IPS-11a (cell line): ENCODE results near the gene DOCK3.
A peak's percentile ranks its signal among the peaks of the same experiment; 100 is the strongest.

ENCODE experiments used
- H3K4me3 ChIP-seq: one replicate; pipeline ENCODE4 v1.5.1; 2013; ENCODE audit warnings: low read depth, low read length, control low read depth

The DOCK3 gene, protein sequence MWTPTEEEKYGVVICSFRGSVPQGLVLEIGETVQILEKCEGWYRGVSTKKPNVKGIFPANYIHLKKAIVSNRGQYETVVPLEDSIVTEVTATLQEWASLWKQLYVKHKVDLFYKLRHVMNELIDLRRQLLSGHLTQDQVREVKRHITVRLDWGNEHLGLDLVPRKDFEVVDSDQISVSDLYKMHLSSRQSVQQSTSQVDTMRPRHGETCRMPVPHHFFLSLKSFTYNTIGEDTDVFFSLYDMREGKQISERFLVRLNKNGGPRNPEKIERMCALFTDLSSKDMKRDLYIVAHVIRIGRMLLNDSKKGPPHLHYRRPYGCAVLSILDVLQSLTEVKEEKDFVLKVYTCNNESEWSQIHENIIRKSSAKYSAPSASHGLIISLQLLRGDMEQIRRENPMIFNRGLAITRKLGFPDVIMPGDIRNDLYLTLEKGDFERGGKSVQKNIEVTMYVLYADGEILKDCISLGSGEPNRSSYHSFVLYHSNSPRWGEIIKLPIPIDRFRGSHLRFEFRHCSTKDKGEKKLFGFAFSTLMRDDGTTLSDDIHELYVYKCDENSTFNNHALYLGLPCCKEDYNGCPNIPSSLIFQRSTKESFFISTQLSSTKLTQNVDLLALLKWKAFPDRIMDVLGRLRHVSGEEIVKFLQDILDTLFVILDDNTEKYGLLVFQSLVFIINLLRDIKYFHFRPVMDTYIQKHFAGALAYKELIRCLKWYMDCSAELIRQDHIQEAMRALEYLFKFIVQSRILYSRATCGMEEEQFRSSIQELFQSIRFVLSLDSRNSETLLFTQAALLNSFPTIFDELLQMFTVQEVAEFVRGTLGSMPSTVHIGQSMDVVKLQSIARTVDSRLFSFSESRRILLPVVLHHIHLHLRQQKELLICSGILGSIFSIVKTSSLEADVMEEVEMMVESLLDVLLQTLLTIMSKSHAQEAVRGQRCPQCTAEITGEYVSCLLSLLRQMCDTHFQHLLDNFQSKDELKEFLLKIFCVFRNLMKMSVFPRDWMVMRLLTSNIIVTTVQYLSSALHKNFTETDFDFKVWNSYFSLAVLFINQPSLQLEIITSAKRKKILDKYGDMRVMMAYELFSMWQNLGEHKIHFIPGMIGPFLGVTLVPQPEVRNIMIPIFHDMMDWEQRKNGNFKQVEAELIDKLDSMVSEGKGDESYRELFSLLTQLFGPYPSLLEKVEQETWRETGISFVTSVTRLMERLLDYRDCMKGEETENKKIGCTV (N-terminal part only)

DNA sequence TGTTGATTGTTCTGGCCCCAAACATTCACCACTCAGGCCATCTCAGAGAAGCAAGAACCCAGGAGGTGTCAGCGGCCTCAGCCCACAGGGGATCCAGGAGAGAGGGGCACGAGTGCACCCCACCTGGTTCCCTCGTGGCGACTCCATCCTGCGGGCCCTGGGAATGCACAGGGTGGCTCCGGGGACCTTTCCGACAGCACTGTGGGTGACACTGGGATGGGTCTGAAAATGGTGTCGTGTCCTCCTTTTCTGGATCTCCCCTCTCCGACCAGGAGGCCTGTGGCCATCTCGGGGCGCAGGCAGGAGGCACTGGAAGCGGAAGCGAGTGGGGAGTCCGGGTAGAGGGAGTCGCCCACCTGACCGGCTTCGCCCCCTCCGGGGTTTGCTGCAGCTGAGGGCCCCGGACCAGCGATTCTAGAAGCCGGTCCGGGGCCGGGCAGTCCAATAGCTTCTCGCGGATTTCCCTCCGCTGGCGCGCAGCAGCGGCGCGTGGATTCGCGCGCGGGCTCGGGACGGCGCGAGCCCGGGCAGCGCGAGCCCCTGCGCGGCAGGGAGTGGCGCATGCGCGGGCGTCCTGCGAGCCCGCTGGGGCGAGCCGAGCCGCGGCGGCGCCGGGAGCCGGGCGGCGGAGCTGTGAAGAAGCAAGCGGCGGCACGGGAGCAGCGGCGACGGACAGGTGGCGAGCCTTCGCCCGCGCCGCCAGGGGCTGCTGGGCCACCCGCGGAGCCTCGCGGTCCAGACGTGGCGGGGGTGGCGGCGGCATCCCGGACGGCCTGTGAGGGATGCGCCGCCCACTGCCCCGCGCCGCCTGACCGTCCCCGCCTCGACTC, at the start of gene DOCK3:
Gene DOCK3, plus strand, starts transcription at position 579 of the 830 bp plus-strand sequence. CDS start 337 bp downstream, outside the sequence.
- H3K4me3 ChIP-seq = peak within 1 kb of the TSS; percentile 66

DNA sequence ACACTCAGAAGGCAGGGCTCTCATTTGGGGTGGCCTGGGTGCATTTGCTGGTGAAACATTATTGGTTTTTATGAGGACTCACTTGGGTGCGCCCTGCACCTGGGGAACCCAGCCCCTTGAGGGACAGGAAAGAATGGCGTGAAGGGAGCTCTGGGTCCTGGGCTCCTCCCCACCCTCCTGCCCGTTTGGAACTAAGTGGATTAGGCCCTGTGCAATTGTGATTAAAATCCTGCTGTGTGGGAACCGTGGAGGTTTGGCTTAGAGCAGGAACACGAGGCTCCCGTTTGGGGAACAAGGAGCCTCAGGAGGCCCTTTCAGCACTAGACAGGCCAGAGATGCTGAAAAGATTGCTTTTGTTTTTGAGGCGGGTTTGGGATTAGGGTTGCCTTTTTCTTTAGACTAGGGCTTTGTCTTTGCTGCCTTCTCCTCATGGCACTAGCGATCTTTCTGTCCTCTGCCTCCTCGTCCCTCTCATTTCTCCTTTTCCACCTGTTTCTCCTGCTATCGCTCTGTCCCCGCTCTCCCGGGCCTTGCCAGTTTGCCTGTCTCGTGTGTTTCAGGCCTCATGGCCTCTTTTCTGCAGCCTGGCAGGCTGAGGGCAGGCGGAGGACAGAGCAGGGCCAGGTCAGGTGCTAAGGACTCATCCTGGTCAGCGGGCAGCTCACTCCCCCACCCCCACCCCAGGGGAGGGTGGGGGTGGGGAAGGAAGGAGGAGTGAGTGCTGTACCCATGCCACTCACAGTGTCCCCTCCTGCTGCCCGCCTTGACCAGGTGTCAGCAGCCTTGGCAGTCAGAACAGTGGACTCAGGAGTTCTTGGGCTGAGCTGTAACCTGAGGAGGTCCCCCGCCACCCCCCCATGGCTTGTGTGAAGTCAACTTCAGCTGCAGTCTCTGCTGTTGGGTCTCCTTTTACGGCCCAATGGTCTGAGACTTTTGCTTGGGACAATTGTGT, 49.2 kb upstream of the DOCK3 start:
- no peak overlapping the region for H3K4me3 ChIP-seq

DNA sequence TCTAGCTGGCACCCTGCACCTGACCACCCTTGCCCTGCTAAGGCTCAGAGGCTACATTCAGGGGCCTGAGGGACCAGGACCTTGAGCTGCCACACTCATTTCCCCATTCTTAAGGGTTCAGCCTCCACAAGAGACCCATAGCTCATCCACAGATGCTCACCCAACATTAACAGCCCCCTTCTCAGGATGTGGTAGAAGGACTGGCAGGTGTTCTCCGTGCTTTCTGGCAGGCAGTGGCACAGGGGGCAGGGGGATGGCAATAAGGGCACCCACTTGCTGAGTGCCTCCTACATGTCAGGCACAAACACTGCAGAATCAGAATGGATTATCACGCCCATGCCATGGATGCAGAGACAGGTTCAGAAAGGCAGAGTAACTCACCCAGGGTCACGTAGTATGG, 48.3 kb upstream of the DOCK3 start:
- no peak overlapping the region for H3K4me3 ChIP-seq

DNA sequence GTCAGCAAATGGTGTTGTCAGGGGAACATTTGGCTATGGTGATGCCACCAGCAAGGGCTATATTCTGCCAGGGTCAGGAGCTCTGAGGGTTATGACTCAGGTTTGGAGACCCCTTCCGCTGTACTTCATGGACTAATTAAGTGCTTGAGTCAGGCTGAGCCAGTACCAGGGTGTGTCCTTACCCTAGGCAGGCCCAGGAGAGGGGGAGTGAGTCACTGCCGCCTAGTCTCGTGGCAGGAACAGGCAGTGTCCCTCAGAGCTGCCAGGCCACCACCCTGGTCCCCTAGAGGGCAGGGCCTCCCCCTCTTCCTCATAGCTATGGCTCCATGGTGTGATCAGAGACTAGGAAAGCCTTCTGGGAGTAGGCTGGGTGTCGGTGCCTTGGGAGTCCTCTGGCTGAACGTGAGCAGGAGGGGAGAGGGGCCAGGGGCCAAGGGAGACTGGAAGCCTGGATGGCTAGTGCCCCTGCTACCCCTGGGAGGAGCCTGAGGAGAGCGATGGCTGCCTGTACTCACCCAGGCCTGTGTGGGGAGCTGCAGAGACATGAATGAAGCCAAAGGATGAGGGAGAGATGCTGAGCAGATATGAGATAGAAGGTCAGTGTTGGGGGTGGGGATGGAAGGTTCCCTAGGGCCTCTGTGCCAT, 47.2 kb upstream of the DOCK3 start:
- H3K4me3 ChIP-seq = no peak overlapping the region

DNA sequence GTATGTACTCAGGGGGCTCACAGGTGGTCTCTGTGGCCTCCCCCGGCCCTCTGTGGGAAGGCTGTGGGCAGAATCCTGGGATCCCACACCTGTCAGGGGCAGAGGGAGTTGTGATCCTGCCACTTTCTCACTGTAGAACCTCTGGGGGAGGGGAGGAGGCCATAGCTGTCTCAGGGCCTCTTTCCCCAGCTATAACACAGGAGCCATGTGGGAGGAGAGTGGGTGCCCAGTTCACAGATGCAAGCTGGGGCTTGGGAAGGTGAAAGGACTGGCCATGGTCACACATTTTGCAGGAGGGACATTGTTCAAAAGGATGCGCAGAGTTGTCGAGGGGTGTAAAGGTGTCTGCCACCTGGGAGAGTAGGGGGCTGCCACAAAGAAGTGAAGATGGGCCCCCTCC, 46.1 kb upstream of the DOCK3 start:
- H3K4me3 ChIP-seq = no peak overlapping the region

DNA sequence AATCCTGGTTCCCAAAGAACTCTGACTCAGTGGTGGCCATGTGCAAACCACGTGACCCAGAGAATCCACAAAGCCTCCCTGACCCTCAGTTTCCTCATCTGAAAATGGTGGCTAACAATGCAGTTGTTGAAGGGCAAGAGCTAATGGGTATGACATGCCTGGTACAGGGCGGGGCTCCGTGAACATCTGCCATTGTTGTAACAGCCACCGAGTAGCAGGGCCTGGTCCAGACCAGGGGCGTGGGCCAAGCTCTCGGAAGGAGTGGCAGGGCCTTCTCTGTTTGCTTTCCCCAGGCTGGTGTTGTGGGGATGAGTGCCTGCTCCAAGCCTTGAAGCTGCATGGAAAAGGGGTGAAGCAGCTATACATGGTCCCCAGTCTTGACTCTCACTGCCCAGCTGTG, 44.3 kb upstream of the DOCK3 start:
- no peak overlapping the region for H3K4me3 ChIP-seq

DNA sequence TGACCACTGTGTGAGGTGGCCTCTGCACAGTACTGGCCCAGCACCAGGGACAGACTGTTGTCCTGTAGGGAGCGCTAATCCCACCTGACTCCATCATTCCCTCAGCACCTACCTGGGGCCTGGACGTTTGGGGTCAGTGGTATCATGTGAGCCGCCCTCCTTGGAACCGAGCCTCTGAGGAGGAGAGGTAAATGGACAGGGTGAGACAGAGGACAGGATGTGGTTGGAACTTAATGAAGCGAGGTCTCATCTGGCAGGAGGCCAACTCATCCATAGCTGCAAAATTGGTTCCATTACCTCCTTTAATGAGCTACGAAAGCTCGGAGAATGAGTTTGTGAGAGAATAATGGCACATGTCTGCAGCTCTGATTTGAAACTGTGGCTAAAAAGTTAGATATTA, 43.9 kb upstream of the DOCK3 start:
- H3K4me3 ChIP-seq = no peak overlapping the region

DNA sequence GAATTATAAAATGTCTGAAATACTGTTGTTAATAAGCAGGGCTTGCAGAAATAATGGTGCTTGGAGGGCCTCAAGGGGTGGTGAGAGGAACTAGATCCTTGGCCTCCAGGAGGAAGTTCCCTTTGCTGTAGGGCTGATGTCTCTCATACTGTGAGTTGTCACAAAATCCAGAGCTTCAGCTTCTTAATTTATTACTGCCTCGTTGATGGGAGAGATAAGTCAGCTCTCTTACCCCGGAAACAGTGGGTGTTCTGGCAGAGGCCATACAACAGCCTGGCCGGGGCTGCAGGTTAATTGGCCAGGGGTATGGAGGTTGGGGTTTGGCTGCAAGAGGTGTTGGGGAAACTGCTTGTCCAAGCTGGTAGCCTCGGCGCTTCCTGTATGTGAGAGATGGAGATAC, 42.3 kb upstream of the DOCK3 start:
- no peak overlapping the region for H3K4me3 ChIP-seq

DNA sequence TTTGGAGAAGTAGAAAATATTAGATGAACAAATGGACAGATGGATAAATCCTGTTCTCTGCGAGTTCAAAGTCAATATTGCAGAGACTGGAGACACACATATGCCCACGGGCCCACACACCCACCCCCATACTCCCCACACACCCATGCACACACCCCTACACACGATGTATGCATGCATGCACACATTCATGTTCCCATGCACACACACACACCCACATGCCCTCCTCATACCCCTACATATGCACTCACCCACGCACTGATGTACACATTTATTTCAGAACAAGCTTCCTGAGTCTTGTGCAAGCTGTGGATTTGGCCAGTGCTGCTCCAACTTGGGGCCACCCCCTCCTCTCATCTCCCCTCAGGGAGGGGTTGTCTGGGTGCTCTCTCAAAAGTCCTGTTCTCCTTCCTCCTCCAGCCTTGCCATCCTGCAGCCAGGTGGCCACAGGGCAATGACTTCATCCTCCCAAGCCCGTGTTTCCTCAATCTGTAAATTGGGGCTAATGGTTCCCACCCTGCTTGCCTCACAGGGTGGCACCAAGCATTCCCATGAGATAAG, 41.4 kb upstream of the DOCK3 start:
- H3K4me3 ChIP-seq = no peak overlapping the region

DNA sequence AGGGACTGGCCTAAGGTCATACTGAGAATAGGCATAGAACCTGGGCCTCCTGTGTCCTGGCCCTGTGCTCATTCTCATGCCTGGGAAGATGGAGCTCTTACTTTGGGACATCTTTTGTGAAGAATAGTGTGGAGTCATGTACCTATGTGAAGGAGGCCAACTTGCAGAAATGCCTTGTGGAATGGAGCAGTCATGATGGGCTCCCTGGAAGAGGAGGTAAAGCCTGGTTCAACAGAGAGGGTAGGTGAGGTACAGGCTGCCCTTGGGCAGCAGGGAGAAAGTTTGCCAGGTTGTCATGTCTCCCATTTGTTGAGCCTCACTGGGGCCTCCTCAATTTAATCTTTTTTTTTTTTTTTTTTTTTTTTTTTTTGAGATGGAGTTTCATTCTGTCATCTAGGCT, 39.7 kb upstream of the DOCK3 start:
- no peak overlapping the region for H3K4me3 ChIP-seq

DNA sequence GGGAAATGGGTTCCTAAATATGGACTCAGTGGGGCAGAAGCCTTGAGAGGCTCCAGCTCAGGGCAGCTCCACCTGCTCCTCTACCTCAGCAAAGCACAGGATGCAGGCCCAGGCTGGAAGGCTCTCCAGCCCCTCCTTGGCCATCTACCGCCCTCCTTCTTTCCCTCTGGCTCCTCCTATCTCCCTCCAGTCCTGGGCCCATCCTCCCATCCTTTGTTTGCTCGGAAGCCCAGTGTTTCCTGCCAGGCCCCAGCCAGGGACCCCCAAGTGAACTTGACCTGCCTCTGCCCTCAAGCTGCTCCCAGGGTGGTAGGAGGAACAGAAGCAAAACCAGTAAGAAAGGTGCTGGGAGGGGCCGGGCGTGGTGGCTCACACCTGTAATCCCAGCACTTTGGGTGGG, 37.7 kb upstream of the DOCK3 start:
- H3K4me3 ChIP-seq = no peak overlapping the region

DNA sequence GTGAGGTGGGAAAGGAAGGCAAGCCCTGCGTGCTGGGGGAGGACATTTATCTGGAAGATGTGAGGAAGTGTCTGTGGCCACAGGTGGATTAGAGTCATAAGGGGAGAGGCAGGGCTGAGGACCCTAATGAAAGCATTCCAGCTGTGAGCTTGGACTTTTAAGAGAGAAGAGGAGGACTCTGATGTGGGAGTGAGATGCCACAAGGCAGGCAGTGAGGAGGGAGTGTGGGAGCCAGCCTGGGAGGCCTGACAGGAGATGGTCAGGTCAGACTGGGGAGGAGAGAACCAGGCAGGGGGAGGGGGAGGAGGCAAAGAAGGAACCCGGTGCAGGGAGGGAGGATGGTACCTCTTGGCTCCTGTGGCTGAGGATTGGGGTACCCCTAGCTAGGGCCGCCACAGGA, 36.8 kb upstream of the DOCK3 start:
- no peak overlapping the region for H3K4me3 ChIP-seq

DNA sequence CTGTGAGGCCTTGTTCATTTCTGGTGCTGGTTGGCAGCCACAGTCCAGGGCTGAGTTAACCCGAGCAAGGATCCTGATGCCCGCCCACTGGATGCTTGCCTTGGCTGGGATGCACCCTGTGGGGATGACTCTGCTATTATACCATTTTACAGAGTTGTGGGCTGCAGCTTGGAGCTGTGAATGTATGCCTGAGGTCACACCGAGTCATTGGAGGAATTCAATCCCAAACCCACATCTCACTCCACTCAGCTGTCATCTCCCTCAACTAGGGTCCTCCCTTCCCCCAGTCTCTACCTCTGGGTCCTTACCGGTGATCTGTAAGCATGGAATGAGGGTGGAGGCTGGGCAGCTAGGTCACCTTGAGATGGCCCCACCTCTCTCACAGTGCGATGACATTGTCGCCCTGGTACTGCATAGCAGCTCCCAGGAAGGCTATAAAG, 35.7 kb upstream of the DOCK3 start:
- no peak overlapping the region for H3K4me3 ChIP-seq

DNA sequence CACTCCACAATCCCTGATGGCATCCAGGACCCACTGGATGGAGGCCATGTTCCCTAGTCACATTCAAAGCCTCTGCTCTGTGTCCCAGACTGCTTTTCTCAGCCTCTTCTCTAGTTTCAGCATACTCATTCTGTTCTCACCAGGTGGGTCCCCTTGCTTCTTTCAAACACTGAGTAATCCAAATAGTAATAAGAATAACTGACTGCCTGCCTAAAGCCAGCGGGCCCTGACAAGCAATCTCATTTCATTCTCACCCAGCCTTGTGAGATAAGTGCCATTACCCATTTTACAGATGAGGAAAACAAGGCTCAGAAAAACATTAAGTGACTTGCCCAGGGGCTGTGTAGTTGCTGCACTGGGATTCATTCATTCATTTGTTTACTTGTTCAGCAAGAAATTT, 32.3 kb upstream of the DOCK3 start:
- H3K4me3 ChIP-seq = no peak overlapping the region

DNA sequence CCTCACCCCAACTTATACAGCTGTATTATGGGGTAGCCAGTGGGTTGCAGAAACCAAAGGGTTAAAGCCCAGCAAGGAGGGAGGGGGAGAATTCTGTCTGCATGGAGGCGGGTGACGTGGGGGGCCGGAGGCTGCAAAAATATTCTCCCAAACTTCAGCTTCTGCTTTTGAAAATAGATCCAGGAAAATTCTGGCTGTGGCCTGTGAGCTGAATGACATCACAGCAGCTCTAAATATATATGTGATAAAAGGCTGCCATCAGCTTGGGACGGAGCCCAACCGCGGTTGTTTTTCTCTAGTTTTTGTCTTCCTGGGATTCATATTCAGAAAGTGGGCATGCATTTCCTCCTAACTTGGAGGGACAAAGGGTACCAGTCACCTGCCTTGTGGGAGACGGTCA, 30.2 kb upstream of the DOCK3 start:
- no peak overlapping the region for H3K4me3 ChIP-seq

DNA sequence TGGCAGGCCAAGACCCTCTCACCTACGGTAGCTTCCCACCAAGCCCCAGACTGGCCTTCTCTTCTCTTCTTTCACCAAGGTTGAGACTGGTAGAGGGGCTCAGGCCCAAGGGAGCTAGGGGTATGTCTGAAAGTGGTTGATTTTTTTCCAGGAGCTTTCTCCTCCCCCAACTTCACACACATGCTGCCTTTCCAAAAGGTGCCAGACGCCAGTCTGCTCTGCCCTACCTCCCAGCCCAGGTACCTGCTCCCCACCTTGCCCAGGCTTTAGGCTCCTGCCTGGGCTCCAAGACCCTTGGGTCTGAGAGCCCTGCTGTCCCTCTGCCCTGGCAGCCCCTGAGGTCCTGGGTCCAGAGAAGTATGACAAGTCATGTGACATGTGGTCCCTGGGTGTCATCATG, 29.3 kb upstream of the DOCK3 start:
- no peak overlapping the region for H3K4me3 ChIP-seq

DNA sequence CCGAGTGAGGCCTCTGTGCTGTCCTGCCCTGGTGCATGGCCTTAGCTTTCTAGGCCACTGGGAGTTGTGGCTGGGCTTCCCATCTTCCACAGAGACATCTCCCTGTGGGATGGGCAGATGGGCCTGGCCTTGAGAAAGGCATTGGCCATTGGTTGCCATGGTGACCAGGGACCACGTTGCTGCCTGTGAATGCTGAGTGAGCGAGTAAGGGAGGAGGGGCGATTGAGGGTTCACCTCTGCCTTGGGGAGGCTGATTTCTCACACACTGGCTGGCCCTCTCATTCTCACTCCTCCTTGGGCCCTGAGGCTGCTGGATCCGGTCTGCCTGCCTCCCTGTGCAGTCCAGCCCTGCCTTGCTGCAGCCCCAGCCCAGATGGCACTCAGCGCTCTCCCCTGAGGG, 26.4 kb upstream of the DOCK3 start:
- no peak overlapping the region for H3K4me3 ChIP-seq

DNA sequence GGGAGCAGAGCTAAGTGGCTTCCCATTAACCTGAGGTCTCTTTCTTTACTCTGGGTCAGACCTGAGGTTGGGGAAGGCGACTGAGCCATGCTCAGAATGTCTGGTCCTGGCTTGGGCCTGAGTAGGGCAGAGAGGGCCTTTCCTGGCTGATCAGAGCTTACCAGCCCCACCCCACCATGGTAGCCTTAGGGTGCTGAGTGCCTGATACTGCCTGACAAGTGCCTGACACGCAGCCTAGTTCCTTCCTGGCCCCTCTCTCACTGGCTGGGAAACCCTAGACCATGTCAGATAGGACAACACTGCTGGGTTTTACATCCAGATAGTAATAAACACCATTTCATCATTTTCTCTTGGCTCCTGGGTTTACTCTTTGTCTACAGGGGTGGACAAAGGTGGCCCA, 25.8 kb upstream of the DOCK3 start:
- no peak overlapping the region for H3K4me3 ChIP-seq
